IMR-90 (cell line): ENCODE results near the gene DOCK9.

Experiments used
- CHD1 ChIP-seq: IDR thresholded peaks from 2 replicates; pipeline ENCODE4 v1.6.1; 2012; ENCODE audit warnings: low read depth, low read length, improper control_type of control experiment
- CTCF ChIP-seq: conservative IDR thresholded peaks from 2 replicates; pipeline ENCODE4 v1.5.1; 2012; ENCODE audit warnings: mild to moderate bottlenecking, low read depth, low read length, improper control_type of control experiment
- ELK1 ChIP-seq: fragments of 150-350 bp; IDR thresholded peaks from 2 replicates; pipeline ENCODE4 v1.6.1; 2016; ENCODE audit warnings: low read depth, mild to moderate bottlenecking, low read length, moderate library complexity, borderline replicate concordance
- MXI1 ChIP-seq: IDR thresholded peaks from 2 replicates; pipeline ENCODE4 v1.6.1; 2012; ENCODE audit warnings: low read depth, mild to moderate bottlenecking, low read length, moderate library complexity, borderline replicate concordance
- POLR2A ChIP-seq: IDR thresholded peaks from 2 replicates; pipeline ENCODE4 v1.6.1; 2012; ENCODE audit warnings: mild to moderate bottlenecking, low read depth, low read length
- RCOR1 ChIP-seq: IDR thresholded peaks from 2 replicates; pipeline ENCODE4 v1.6.1; 2012; ENCODE audit warnings: mild to moderate bottlenecking, low read length, improper control_type of control experiment; ENCODE audit not compliant: insufficient replicate concordance
- RFX5 ChIP-seq: IDR thresholded peaks from 2 replicates; pipeline ENCODE4 v1.8.0; 2012; ENCODE audit warnings: low read depth, mild to moderate bottlenecking, low read length, moderate library complexity
- SMC3 ChIP-seq: fragments of 150-350 bp; IDR thresholded peaks from 2 replicates; pipeline ENCODE4 v1.6.1; 2016; ENCODE audit warnings: low read depth, mild to moderate bottlenecking, antibody characterized with exemption, low read length, moderate library complexity
- USF2 ChIP-seq: fragments of 150-350 bp; IDR thresholded peaks from 2 replicates; pipeline ENCODE4 v1.6.1; 2017; ENCODE audit warnings: mild to moderate bottlenecking, antibody characterized with exemption, low read length, low read depth

- TF ChIP-seq RCOR1: no peak
- no peak for TF ChIP-seq CTCF
- TF ChIP-seq POLR2A: no peak
- no peak for TF ChIP-seq SMC3
- no peak for TF ChIP-seq MXI1
- TF ChIP-seq ELK1: no peak
- no peak for TF ChIP-seq USF2
- TF ChIP-seq RFX5: no peak
- TF ChIP-seq CHD1: no peak
Observed at GRCh38 chr13:98880677-98881076, 97.2 kb downstream of the DOCK9 start.
